Measurements from ENCODE around the gene FAM9B. TPM values are rescaled to one million over a fixed set of nuclear protein-coding genes. Genes with fewer than 3 reads are reported as not detected.

The FAM9B gene
- not detected in 2 replicates for total RNA-seq (ENCODE audit: low replicate concordance)

GRCh38 chrX:9033989-9034388 is at the start of gene FAM9B:
Gene FAM9B (minus strand): TSS chrX:9034127. CDS start chrX:9032986, 1,141 bp downstream.
- H3K4me3 ChIP-seq (ENCODE audit: low read depth, low read length) = no peak within 1 kb of the TSS
- TF ChIP-seq CTCF (IDR thresholded peaks at IDR 0.05; ENCODE audit: insufficient read depth, low read length) = no peak
- no peak for DNase-seq (ENCODE audit: low read depth)

DNA sequence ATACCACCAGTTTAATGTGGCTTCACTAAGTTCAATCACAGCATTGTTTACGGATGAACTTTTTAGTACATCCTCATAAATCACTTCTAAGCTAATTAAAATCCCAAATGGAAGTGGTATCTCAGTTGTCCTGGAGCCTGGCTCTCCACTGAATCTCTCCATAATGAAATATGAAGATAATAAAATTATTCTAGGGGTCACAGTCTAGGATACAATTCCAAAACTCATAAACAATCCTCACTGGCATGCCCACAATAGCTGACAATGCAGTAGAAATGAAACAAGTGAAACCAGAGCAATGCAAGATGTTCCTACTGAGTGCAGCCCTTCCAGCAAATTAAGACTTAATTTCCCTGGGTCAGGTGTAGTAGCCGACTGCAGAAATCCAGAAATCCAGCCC is 47.3 kb upstream of the FAM9B start:
- DNase-seq (ENCODE audit: low read depth) = no peak
- no peak overlapping the region for H3K4me3 ChIP-seq (ENCODE audit: low read depth, low read length)
- no peak for TF ChIP-seq CTCF (IDR thresholded peaks at IDR 0.05; ENCODE audit: insufficient read depth, low read length)

DNA sequence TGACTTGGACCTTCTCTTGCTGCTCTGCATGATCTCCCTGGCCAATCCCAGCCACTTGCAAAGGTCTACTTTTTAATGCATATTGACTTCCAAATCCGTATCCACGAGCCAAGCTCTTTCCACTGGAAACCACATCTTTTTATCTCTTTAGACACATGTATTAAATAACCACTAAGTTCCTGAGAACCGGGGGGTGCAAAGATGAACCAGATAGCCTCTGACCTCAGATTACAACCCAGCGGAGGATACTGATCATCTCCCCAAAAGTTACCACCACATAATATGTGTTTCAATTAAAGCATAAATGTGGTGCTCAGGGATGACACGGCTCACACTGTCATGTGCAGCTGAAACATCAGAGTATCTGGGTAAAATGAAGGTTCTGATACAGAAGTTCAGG is 40.4 kb upstream of the FAM9B start:
- no peak for TF ChIP-seq CTCF (IDR thresholded peaks at IDR 0.05; ENCODE audit: insufficient read depth, low read length)
- no peak overlapping the region for H3K4me3 ChIP-seq (ENCODE audit: low read depth, low read length)
- DNase-seq (ENCODE audit: low read depth) = no peak

- DNase-seq (ENCODE audit: low read depth) = peak; percentile 6
- no peak overlapping the region for H3K4me3 ChIP-seq (ENCODE audit: low read depth, low read length)
- TF ChIP-seq CTCF (IDR thresholded peaks at IDR 0.05; ENCODE audit: insufficient read depth, low read length) = no peak
Measured at GRCh38 chrX:9072281-9072680, 38.4 kb upstream of the FAM9B start.

- H3K4me3 ChIP-seq (ENCODE audit: low read depth, low read length) = no peak overlapping the region
- DNase-seq (ENCODE audit: low read depth) = peak; percentile 5
- TF ChIP-seq CTCF (IDR thresholded peaks at IDR 0.05; ENCODE audit: insufficient read depth, low read length) = no peak
Measured at GRCh38 chrX:9071031-9071650, 37.2 kb upstream of the FAM9B start.

DNA sequence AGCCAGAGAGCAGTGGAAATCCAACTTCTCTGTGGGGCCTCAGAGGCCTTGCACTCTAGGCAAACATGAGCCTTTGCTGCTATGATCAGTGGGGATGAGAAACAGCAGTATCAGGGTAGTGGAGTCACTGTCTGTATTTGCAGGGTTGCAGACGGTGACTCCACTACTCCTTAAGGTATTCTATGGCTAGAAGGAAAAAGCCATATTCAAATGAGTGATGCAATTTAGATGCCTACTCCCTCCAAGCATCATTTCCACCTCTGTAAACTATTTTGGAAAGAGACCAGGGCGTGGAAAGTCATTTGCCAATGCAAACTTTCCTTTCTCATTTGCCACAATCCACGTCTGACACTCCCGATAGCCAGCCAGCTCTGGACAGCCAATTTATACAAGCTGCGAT is 35.6 kb upstream of the FAM9B start:
- TF ChIP-seq CTCF (IDR thresholded peaks at IDR 0.05; ENCODE audit: insufficient read depth, low read length) = no peak
- no peak overlapping the region for H3K4me3 ChIP-seq (ENCODE audit: low read depth, low read length)
- DNase-seq (ENCODE audit: low read depth) = no peak

- no peak for TF ChIP-seq CTCF (IDR thresholded peaks at IDR 0.05; ENCODE audit: insufficient read depth, low read length)
- H3K4me3 ChIP-seq (ENCODE audit: low read depth, low read length) = no peak overlapping the region
- no peak for DNase-seq (ENCODE audit: low read depth)
Measured at GRCh38 chrX:9064694-9065093, 30.8 kb upstream of the FAM9B start.

All from fibroblast of the aortic adventitia (primary cell).